Measurements from ENCODE around the gene SCFD2. TPM values are rescaled to one million over a fixed set of nuclear protein-coding genes. Genes with fewer than 3 reads are reported as not detected.
"Not testable (repeated sequence)": the region's sequence is repeated elsewhere in the genome, so short reads cannot be mapped to it uniquely, and the experiment has no call there.

Gene SCFD2
- polyA plus RNA-seq, 2 of the 4 experiments (the other 2 are of a cell fraction), result 7.6 to 10.8 TPM

DNA sequence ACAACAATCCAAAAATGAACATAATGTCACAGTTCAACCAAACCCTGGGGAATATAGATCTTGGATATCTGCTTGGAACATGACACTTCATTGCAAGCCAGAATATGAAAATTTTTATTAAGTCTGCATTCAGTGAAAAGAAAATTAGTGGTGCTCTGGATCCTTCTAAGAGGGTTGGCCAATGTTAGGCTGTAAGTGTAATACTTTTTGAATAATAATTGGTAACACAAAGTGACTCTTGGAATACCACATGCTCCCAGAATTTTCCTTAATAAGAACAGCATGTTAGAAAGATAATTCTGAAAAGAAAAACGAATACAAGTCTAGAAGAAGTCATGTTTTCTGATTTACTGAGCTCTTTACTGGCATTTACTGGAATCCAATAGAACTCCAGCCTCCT is 328.0 kb downstream of the SCFD2 start:
- DNase-seq (ENCODE audit: low read depth in 1 of 2, low spot score in 1 of 2), result no peak
- ATAC-seq, result no peak
- Histone ChIP-seq H3K27ac (no peak overlapping the region), H3K4me1 (no peaks in the 10 kb centered on the region), H3K9me3 (no peaks in the 10 kb centered on the region), H3K4me2 (no peak overlapping the region), H3K4me3 (no peak overlapping the region)
- POLR2A ChIA-PET, result no interaction called here
- WGBS (ENCODE audit: missing lambda C conversion rate), result 7% methylated on average over 1 of the region's 1 CpG
- no peak for TF ChIP-seq KDM1A (IDR thresholded peaks at IDR 0.05; ENCODE audit: low read depth)
- FAIRE-seq, result no peak
- CTCF ChIA-PET, result interaction anchor here (1.4 kb wide), 1 partner anchor 1196 kb away, joined by 3 read pairs; no protein-coding TSS in a partner anchor

DNA sequence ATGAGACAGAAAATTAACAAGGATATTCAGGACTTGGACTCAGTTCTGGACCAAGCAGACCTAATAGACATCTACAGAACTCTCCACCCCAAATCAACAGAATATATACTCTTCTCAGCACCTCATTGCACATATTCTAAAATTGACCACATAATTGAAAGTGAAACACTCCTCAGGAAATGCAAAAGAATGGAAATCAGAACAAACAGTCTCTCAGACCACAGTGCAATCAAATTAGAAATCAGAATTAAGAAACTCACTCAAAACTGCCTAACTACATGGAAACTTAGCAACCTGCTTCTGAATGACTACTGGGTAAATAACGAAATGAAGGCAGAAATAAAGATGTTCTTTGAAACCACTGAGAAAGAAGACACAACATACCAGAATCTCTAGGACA is 333.0 kb downstream of the SCFD2 start:
- H3K27ac ChIP-seq; FAIRE-seq; H3K4me1 ChIP-seq; H3K4me3 ChIP-seq; ATAC-seq; H3K4me2 ChIP-seq; CTCF ChIA-PET; DNase-seq (ENCODE audit: low read depth in 1 of 2, low spot score in 1 of 2); H3K9me3 ChIP-seq; POLR2A ChIA-PET: not testable (repeated sequence)
- 50% methylated on average over 1 of the region's 1 CpG for WGBS (ENCODE audit: missing lambda C conversion rate)

- Histone ChIP-seq H3K4me2 (no peak overlapping the region), H3K4me1 (no peaks in the 10 kb centered on the region), H3K4me3 (no peak overlapping the region), H3K9me3 (no peaks in the 10 kb centered on the region), H3K27ac (no peak overlapping the region)
- no peak for TF ChIP-seq RFX5 (IDR thresholded peaks at IDR 0.05)
- no peak for TF ChIP-seq FOSL2 (IDR thresholded peaks at IDR 0.05)
- no peak for TF ChIP-seq FOSL2 (CRISPR knock-in tag; IDR thresholded peaks at IDR 0.05)
- TF ChIP-seq, protein P1, sequence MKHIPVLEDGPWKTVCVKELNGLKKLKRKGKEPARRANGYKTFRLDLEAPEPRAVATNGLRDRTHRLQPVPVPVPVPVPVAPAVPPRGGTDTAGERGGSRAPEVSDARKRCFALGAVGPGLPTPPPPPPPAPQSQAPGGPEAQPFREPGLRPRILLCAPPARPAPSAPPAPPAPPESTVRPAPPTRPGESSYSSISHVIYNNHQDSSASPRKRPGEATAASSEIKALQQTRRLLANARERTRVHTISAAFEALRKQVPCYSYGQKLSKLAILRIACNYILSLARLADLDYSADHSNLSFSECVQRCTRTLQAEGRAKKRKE (CRISPR knock-in tag; IDR thresholded peaks at IDR 0.05; ENCODE audit: low read depth), result no peak
- TF ChIP-seq FOXS1 (CRISPR knock-in tag; IDR thresholded peaks at IDR 0.05), result no peak
- no peak for TF ChIP-seq ZC3H11A (IDR thresholded peaks at IDR 0.05)
- no peak for TF ChIP-seq GATA3 (IDR thresholded peaks at IDR 0.05; ENCODE audit: borderline replicate concordance)
- no peak for TF ChIP-seq RCOR1 (IDR thresholded peaks at IDR 0.05; ENCODE audit: low read depth, low read length)
- TF ChIP-seq SREBF2 (IDR thresholded peaks at IDR 0.05), result no peak
- no peak for TF ChIP-seq RARB (CRISPR knock-in tag; IDR thresholded peaks at IDR 0.05)
- TF ChIP-seq NFE2L2 (conservative IDR thresholded peaks at IDR 0.05; ENCODE audit: low read length), result no peak
- TF ChIP-seq NPAS2 (CRISPR knock-in tag; IDR thresholded peaks at IDR 0.05; ENCODE audit: borderline replicate concordance), result no peak
- WGBS (ENCODE audit: missing lambda C conversion rate), result 72% methylated on average over 2 of the region's 2 CpGs
- ChIA-PET CTCF (no interaction called here), POLR2A (no interaction called here)
- ATAC-seq, result no peak
- no peak for FAIRE-seq
- no peak for DNase-seq (ENCODE audit: low read depth in 1 of 2, low spot score in 1 of 2)
These were observed 339.6 kb downstream of the SCFD2 start for GRCh38 chr4:53026233-53026632.

- peaks cover 19% of the 10 kb centered on the region for H3K4me1 ChIP-seq
- no peak overlapping the region for H3K27ac ChIP-seq
- DNase-seq (ENCODE audit: low read depth in 1 of 2, low spot score in 1 of 2) (no peak), FAIRE-seq (no peak), ATAC-seq (no peak)
- TF ChIP-seq ZNF302 (CRISPR knock-in tag; IDR thresholded peaks at IDR 0.05), result no peak
- no peak for TF ChIP-seq RFX5 (IDR thresholded peaks at IDR 0.05)
- TF ChIP-seq MYC (IDR thresholded peaks at IDR 0.05; ENCODE audit: borderline replicate concordance, low read length), result no peak
- TF ChIP-seq MAFK (IDR thresholded peaks at IDR 0.05; ENCODE audit: partially characterized antibody), result no peak
- no peak for TF ChIP-seq NFE2L2 (conservative IDR thresholded peaks at IDR 0.05; ENCODE audit: low read length)
- TF ChIP-seq EHMT2 (IDR thresholded peaks at IDR 0.05; ENCODE audit: low read depth), result no peak
- TF ChIP-seq EHF (CRISPR knock-in tag; IDR thresholded peaks at IDR 0.05), result no peak
- TF ChIP-seq PBX3 (IDR thresholded peaks at IDR 0.05), result no peak
- TF ChIP-seq FOSB (CRISPR knock-in tag; IDR thresholded peaks at IDR 0.05), result no peak
- no peak for TF ChIP-seq SREBF2 (IDR thresholded peaks at IDR 0.05)
- no peak for TF ChIP-seq EP300 (IDR thresholded peaks at IDR 0.05)
- TF ChIP-seq FOXS1 (CRISPR knock-in tag; IDR thresholded peaks at IDR 0.05), result no peak
- TF ChIP-seq, protein P2, sequence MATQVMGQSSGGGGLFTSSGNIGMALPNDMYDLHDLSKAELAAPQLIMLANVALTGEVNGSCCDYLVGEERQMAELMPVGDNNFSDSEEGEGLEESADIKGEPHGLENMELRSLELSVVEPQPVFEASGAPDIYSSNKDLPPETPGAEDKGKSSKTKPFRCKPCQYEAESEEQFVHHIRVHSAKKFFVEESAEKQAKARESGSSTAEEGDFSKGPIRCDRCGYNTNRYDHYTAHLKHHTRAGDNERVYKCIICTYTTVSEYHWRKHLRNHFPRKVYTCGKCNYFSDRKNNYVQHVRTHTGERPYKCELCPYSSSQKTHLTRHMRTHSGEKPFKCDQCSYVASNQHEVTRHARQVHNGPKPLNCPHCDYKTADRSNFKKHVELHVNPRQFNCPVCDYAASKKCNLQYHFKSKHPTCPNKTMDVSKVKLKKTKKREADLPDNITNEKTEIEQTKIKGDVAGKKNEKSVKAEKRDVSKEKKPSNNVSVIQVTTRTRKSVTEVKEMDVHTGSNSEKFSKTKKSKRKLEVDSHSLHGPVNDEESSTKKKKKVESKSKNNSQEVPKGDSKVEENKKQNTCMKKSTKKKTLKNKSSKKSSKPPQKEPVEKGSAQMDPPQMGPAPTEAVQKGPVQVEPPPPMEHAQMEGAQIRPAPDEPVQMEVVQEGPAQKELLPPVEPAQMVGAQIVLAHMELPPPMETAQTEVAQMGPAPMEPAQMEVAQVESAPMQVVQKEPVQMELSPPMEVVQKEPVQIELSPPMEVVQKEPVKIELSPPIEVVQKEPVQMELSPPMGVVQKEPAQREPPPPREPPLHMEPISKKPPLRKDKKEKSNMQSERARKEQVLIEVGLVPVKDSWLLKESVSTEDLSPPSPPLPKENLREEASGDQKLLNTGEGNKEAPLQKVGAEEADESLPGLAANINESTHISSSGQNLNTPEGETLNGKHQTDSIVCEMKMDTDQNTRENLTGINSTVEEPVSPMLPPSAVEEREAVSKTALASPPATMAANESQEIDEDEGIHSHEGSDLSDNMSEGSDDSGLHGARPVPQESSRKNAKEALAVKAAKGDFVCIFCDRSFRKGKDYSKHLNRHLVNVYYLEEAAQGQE (IDR thresholded peaks at IDR 0.05), result no peak
- no peak for TF ChIP-seq NPAS2 (CRISPR knock-in tag; IDR thresholded peaks at IDR 0.05; ENCODE audit: borderline replicate concordance)
- TF ChIP-seq RCOR1 (IDR thresholded peaks at IDR 0.05; ENCODE audit: low read depth, low read length), result no peak
- no peak for TF ChIP-seq FOSL2 (IDR thresholded peaks at IDR 0.05)
- no peak for TF ChIP-seq FOSL2 (CRISPR knock-in tag; IDR thresholded peaks at IDR 0.05)
- TF ChIP-seq CHD2 (IDR thresholded peaks at IDR 0.05; ENCODE audit: low read length, partially characterized antibody), result no peak
- POLR2A ChIA-PET, result no interaction called here
- H3K9me3 ChIP-seq, result no peaks in the 10 kb centered on the region
- 80% methylated on average over 3 of the region's 3 CpGs for WGBS (ENCODE audit: missing lambda C conversion rate)
- no peak overlapping the region for H3K4me2 ChIP-seq
- no peak overlapping the region for H3K4me3 ChIP-seq
- CTCF ChIA-PET, result interaction anchor here (1.4 kb wide), 2 partner anchors 9 to 1210 kb away, joined by 4 read pairs; no protein-coding TSS in a partner anchor
These were observed 342.1 kb downstream of the SCFD2 start for GRCh38 chr4:53023677-53024299.
